ENCODE results near the gene ARHGAP40.
A peak's percentile ranks its signal among the peaks of the same experiment; 100 is the strongest.

DNA sequence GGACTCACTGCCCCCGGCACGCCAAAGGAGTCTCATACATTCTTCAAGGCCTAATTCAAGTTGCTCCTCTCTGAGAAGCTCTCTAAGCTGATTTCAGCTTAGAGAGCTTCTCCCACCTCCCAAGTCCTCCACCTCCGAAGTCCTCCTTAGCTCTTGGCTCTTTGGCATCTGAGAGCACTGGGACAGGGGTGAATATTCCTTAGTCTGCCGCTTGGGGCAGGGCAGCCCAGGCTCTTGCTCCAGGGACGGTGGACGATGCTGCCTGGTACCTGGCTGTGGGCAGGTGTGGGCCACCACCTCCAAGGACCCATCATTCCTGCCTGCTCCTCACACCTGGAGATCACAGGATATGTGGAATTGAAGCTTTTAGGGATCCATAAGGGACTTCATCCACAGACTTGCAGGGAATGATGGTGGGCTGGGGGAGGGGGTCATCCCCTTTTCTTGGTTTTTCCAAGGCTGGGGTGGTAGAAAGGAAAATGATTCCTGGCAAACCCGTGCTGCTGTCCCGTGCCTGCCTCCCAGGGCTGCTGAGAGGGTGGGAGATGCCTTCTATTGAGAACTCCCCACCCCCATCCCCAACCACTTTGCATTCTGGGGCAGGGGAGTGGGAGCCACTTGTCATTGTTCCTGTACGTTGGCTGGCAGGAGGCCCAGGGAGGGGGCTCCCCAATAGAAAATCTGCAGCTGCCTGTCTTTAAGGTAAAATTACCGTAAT lies 57.4 kb downstream of the ARHGAP40 start:
- TF ChIP-seq, protein P1, sequence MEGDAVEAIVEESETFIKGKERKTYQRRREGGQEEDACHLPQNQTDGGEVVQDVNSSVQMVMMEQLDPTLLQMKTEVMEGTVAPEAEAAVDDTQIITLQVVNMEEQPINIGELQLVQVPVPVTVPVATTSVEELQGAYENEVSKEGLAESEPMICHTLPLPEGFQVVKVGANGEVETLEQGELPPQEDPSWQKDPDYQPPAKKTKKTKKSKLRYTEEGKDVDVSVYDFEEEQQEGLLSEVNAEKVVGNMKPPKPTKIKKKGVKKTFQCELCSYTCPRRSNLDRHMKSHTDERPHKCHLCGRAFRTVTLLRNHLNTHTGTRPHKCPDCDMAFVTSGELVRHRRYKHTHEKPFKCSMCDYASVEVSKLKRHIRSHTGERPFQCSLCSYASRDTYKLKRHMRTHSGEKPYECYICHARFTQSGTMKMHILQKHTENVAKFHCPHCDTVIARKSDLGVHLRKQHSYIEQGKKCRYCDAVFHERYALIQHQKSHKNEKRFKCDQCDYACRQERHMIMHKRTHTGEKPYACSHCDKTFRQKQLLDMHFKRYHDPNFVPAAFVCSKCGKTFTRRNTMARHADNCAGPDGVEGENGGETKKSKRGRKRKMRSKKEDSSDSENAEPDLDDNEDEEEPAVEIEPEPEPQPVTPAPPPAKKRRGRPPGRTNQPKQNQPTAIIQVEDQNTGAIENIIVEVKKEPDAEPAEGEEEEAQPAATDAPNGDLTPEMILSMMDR (IDR thresholded peaks at IDR 0.05; ENCODE audit: borderline replicate concordance, extremely low read depth, low read length, poor library complexity, severe bottlenecking), result peak; percentile 61
- TF ChIP-seq EZH2 (IDR thresholded peaks at IDR 0.05; ENCODE audit: borderline replicate concordance, low read depth, low read length, severe bottlenecking), result no peak
